ENCODE data around the gene CITED2. TPM values are rescaled to one million over a fixed set of nuclear protein-coding genes. Genes with fewer than 3 reads are reported as not detected.
"Not testable (repeated sequence)": the region's sequence is repeated elsewhere in the genome, so short reads cannot be mapped to it uniquely, and the experiment has no call there.

CITED2 gene, protein sequence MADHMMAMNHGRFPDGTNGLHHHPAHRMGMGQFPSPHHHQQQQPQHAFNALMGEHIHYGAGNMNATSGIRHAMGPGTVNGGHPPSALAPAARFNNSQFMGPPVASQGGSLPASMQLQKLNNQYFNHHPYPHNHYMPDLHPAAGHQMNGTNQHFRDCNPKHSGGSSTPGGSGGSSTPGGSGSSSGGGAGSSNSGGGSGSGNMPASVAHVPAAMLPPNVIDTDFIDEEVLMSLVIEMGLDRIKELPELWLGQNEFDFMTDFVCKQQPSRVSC
- total RNA-seq (26.3 TPM), polyA plus RNA-seq (36.2 TPM)
- long read RNA-seq, donor 1, result 0 reads
- long read RNA-seq, donor 2, result 0 reads
- long read RNA-seq, donor 3, transcript CITED2-201 (2 exons, 2,354 nt), result major isoform, 18 of 18 reads
- long read RNA-seq, donor 3, partial matches to known transcripts, result 0 of 18 reads
- long read RNA-seq, donor 3, other reads (novel, unspliced or antisense), result 0 of 18 reads
- long read RNA-seq, donor 4, transcript CITED2-201 (2 exons, 2,354 nt), result major isoform, 7 of 7 reads
- long read RNA-seq, donor 4, partial matches to known transcripts, result 0 of 7 reads
- long read RNA-seq, donor 4, other reads (novel, unspliced or antisense), result 0 of 7 reads
- long read RNA-seq, donor 5, transcript CITED2-201 (2 exons, 2,354 nt), result major isoform, 52 of 52 reads
- long read RNA-seq, donor 5, partial matches to known transcripts, result 0 of 52 reads
- long read RNA-seq, donor 5, other reads (novel, unspliced or antisense), result 0 of 52 reads
- long read RNA-seq, donor 6, transcript CITED2-201 (2 exons, 2,354 nt), result major isoform, 15 of 15 reads
- long read RNA-seq, donor 6, partial matches to known transcripts, result 0 of 15 reads
- long read RNA-seq, donor 6, other reads (novel, unspliced or antisense), result 0 of 15 reads
- long read RNA-seq, donor 7, transcript CITED2-201 (2 exons, 2,354 nt), result major isoform, 16 of 16 reads
- long read RNA-seq, donor 7, partial matches to known transcripts, result 0 of 16 reads
- long read RNA-seq, donor 7, other reads (novel, unspliced or antisense), result 0 of 16 reads
- long read RNA-seq, donor 8, transcript CITED2-201 (2 exons, 2,354 nt), result major isoform, 13 of 13 reads
- long read RNA-seq, donor 8, partial matches to known transcripts, result 0 of 13 reads
- long read RNA-seq, donor 8, other reads (novel, unspliced or antisense), result 0 of 13 reads
- long read RNA-seq, donor 9, transcript CITED2-201 (2 exons, 2,354 nt), result major isoform, 10 of 10 reads
- long read RNA-seq, donor 9, partial matches to known transcripts, result 0 of 10 reads
- long read RNA-seq, donor 9, other reads (novel, unspliced or antisense), result 0 of 10 reads
- long read RNA-seq, donor 10, transcript CITED2-201 (2 exons, 2,354 nt), result major isoform, 32 of 32 reads
- long read RNA-seq, donor 10, partial matches to known transcripts, result 0 of 32 reads
- long read RNA-seq, donor 10, other reads (novel, unspliced or antisense), result 0 of 32 reads

DNA sequence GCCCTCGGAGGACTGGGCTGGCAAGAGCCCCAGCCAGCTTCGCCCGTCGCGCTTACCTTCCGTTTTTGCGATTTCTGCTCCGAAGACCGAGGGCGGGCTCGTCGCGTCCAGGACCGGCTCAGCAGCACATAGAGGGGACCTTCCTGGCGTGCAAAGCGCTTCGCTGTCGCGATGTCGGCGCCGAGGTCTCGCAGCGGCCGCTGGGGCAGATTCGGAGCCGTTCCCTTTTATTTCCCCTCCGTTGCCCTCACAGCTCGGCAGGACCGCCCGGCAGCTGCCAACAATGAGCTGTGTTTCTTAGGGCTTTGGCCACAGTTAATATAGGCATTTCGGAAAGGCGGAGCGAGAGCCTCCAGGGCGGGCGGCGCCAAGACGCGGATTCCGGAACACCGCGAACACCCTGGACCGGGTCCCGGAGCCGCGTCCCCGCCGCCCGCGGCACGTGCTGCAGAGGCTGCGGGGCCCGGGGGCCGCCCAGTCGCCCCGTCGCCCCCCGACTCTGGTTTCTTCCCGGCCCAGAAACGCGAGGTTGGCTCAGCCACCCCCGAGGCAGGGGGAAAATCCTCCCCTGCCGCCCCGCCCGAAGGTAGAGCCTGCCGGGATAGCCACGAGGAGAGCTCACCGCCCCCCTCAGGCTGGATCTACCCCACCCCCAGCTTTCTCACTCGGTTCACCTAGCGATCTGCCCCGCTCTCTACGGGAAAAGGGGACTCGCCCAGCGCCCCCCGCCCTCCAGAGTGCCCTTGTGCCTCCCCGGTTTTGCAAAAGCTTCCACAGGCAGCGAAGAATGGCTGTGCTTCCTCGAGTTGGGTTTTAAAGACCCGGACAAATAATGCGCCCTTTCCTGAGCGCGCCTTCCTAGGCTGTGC lies at the start of gene CITED2:
Gene CITED2 (minus strand): TSS at position 292 of the 869 bp plus-strand sequence. CDS start 704 bp downstream, outside the sequence.
- H3K4me3 ChIP-seq (ENCODE audit: low read length in 2 of 2), result peak within 1 kb of the TSS; percentile 63 to 72
- H3K4me1 ChIP-seq (ENCODE audit: control insufficient read depth in 2 of 2, insufficient read depth in 2 of 2, low read length in 2 of 2), result peaks cover 12 to 18% of the 10 kb centered on the region in 2 donors
- H3K36me3 ChIP-seq (ENCODE audit: control insufficient read depth in 2 of 2, insufficient read depth in 2 of 2, low read length in 1 of 2), result no peaks in the 10 kb centered on the region
- under 1% methylated on average over 82 of the region's 82 CpGs for WGBS
- peak; percentile 89 to 97 (median 93) for DNase-seq (ENCODE audit: low read depth in 6 of 9, low spot score in 9 of 9)
- peaks cover 0 to 7% of the 10 kb centered on the region in 2 donors for H3K9me3 ChIP-seq (ENCODE audit: control insufficient read depth in 2 of 2, insufficient read depth in 1 of 2, low read length in 1 of 2)
- no peaks in the 10 kb centered on the region for H3K27me3 ChIP-seq (ENCODE audit: control insufficient read depth in 2 of 2, insufficient read depth in 1 of 2, low read length in 1 of 2)
- H3K27ac ChIP-seq (ENCODE audit: low read depth in 1 of 2, low read length in 1 of 2), result peak within 1 kb of the TSS; percentile 98 to 100

DNA sequence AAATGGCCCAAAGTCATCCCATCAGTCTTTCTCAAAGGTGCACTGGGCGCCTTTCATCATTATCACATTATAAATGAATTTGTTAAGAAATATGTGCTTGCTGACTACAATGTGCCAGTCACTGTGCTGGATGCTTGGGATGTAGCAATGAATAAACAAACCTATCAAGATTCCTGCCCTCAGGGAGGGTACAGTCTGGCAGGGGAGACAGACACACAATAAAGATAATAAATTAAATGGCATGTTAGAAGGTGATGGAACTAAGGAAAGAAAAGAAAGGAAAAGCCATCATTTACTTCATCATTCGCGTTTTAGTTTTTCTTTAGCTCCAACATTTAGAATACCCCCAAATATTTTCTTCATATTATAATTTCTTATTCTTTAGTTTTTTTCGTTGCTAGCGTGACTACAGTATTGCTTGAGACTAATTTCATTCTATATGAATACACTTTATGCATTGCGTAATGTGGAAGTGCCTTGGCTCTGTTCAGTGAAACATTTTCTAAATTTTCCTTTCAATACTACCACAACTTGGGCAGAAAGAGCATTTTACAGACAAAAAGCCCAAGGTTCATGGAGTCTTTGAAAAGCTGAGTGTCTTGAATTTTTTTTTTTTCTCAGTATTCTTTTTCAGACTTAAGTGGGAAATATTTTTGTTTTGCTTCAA lies 48.7 kb upstream of the CITED2 start:
- Histone ChIP-seq H3K4me3 (ENCODE audit: low read length in 2 of 2) (no peak overlapping the region), H3K27ac (ENCODE audit: low read depth in 1 of 2, low read length in 1 of 2) (no peak overlapping the region), H3K36me3 (ENCODE audit: control insufficient read depth in 2 of 2, insufficient read depth in 2 of 2, low read length in 1 of 2) (no peaks in the 10 kb centered on the region), H3K4me1 (ENCODE audit: control insufficient read depth in 2 of 2, insufficient read depth in 2 of 2, low read length in 2 of 2) (no peaks in the 10 kb centered on the region), H3K27me3 (ENCODE audit: control insufficient read depth in 2 of 2, insufficient read depth in 1 of 2, low read length in 1 of 2) (no peaks in the 10 kb centered on the region), H3K9me3 (ENCODE audit: control insufficient read depth in 2 of 2, insufficient read depth in 1 of 2, low read length in 1 of 2) (no peaks in the 10 kb centered on the region)
- DNase-seq (ENCODE audit: low read depth in 6 of 9, low spot score in 9 of 9), result no peak
- 90% methylated on average over 6 of the region's 6 CpGs for WGBS

DNA sequence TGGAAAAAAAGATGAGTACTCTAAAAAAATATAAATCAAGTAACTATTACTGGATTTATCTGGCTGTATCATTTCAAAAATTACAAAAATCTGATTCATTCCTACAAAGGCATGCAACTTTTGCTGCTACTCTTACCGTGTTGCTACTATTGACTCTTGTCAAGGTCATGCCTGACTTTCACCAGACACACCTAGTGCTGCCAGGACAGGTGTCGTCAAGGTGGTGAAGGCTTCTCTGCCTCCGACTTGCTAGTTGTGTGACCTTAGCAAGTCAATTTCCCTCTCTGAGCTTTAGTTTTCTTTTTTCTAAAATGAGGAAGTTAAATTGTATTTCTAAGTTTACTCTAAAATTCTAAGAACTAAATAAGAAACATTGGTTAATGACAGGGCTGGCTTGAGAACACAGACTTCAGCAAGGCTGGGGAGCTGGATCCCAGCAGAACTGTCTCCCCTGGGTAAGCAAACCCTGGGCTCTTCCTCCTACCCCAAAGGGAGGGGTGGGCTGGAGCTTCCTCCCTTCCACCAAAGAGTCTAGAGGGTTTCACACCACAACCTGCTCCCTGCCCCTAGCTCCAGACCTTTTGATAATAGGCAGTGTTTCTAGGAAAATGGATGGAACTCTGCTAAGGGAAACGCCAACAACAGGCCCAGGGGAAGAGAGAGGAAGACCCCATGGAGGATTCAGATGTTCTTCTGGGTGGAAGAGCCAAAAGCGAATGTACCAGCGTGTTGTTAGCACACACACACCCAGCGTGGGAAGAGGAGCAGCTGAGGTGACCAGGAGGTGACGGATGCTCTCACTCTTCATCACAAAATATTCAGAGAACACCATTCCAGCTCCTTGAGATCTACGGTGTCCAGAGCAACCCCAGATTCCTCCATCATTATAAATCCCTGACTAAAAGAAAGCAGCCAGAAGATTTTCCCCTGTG lies 47.9 kb upstream of the CITED2 start:
- Histone ChIP-seq H3K9me3 (ENCODE audit: control insufficient read depth in 2 of 2, insufficient read depth in 1 of 2, low read length in 1 of 2) (no peaks in the 10 kb centered on the region), H3K27me3 (ENCODE audit: control insufficient read depth in 2 of 2, insufficient read depth in 1 of 2, low read length in 1 of 2) (no peaks in the 10 kb centered on the region), H3K4me1 (ENCODE audit: control insufficient read depth in 2 of 2, insufficient read depth in 2 of 2, low read length in 2 of 2) (no peaks in the 10 kb centered on the region), H3K4me3 (ENCODE audit: low read length in 2 of 2) (no peak overlapping the region), H3K36me3 (ENCODE audit: control insufficient read depth in 2 of 2, insufficient read depth in 2 of 2, low read length in 1 of 2) (no peaks in the 10 kb centered on the region), H3K27ac (ENCODE audit: low read depth in 1 of 2, low read length in 1 of 2) (no peak overlapping the region)
- WGBS, result 76% methylated on average over 9 of the region's 9 CpGs
- no peak for DNase-seq (ENCODE audit: low read depth in 6 of 9, low spot score in 9 of 9)

DNA sequence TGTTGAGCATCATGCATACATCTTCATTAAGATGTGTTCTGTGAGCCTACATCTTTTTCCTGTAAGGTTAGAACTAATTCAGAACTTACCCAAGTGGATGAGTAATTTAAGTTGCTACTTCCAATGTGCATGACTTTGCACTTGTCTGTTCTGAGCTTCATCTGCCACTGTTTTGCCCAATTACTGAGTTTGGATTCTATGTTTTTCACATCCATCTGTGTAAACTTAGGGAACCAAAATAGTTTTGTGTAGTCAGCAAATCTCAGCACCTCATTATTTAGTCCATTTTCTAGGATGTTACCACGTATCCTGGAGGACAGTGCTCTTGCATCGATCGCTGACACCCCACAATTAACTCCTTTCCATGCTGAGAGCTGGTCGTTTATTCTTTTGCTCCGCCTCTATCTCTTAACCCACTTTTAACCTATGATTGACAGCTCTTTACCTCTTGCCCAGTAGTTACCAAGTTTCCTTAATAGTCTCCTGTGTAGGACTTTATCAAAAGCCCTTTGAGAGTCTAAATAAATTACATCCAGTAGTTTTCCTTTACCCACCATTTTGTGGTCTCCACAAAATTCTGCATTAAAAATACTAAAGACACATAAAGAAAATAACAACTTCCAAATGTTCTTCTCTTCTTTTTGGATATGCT lies 44.2 kb upstream of the CITED2 start:
- H3K36me3 ChIP-seq (ENCODE audit: control insufficient read depth in 2 of 2, insufficient read depth in 2 of 2, low read length in 1 of 2), result no peaks in the 10 kb centered on the region
- H3K27ac ChIP-seq (ENCODE audit: low read depth in 1 of 2, low read length in 1 of 2), result no peak overlapping the region
- no peaks in the 10 kb centered on the region for H3K9me3 ChIP-seq (ENCODE audit: control insufficient read depth in 2 of 2, insufficient read depth in 1 of 2, low read length in 1 of 2)
- no peak for DNase-seq (ENCODE audit: low read depth in 6 of 9, low spot score in 9 of 9)
- H3K27me3 ChIP-seq (ENCODE audit: control insufficient read depth in 2 of 2, insufficient read depth in 1 of 2, low read length in 1 of 2), result no peaks in the 10 kb centered on the region
- no peak overlapping the region for H3K4me3 ChIP-seq (ENCODE audit: low read length in 2 of 2)
- H3K4me1 ChIP-seq (ENCODE audit: control insufficient read depth in 2 of 2, insufficient read depth in 2 of 2, low read length in 2 of 2), result no peaks in the 10 kb centered on the region
- 95% methylated on average over 5 of the region's 5 CpGs for WGBS

DNA sequence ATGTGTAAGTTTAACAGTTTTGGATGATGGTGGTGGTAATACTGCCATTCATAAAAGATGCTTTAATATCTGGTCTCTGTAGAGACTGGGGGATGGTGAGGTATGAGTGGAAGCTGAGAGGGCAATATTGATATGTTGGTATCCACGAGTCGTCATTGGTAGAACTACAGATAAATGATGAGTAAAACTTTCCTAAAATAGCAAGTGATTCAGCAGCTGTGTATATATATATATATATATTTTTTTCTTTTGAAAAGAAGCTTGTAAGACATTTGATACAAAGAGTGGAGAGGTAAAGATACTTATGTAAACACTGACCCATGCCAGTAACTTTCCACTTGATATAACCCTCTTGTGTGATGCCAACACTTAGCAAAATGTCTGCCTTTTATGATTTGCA lies 41.7 kb upstream of the CITED2 start:
- Histone ChIP-seq H3K27ac (ENCODE audit: low read depth in 1 of 2, low read length in 1 of 2) (no peak overlapping the region), H3K27me3 (ENCODE audit: control insufficient read depth in 2 of 2, insufficient read depth in 1 of 2, low read length in 1 of 2) (no peaks in the 10 kb centered on the region), H3K4me1 (ENCODE audit: control insufficient read depth in 2 of 2, insufficient read depth in 2 of 2, low read length in 2 of 2) (no peaks in the 10 kb centered on the region), H3K36me3 (ENCODE audit: control insufficient read depth in 2 of 2, insufficient read depth in 2 of 2, low read length in 1 of 2) (no peaks in the 10 kb centered on the region), H3K9me3 (ENCODE audit: control insufficient read depth in 2 of 2, insufficient read depth in 1 of 2, low read length in 1 of 2) (no peaks in the 10 kb centered on the region), H3K4me3 (ENCODE audit: low read length in 2 of 2) (no peak overlapping the region)
- DNase-seq (ENCODE audit: low read depth in 6 of 9, low spot score in 9 of 9), result no peak
- WGBS, result 93% methylated on average over 2 of the region's 2 CpGs

DNA sequence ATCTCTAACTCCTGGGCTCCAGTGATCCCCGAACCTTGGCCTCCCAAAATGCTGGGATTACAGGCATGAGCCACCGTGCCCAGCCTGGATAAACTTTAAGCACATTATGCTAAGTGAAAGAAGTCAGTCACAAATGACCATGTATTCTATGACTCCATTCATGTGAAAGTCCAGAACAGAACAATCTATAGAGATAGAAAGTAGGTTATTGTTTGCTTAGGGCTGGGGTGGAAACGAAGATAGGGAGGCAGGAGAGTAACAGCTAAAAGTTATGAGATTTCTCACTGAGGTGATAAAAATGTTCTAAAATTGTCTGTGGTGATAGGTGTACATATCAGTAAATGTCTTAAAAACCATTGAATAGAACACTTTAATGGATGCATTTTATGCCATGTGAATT lies 40.9 kb upstream of the CITED2 start:
- 95% methylated on average over 3 of the region's 3 CpGs for WGBS
- Histone ChIP-seq H3K27me3 (ENCODE audit: control insufficient read depth in 2 of 2, insufficient read depth in 1 of 2, low read length in 1 of 2) (no peaks in the 10 kb centered on the region), H3K4me1 (ENCODE audit: control insufficient read depth in 2 of 2, insufficient read depth in 2 of 2, low read length in 2 of 2) (no peaks in the 10 kb centered on the region), H3K4me3 (ENCODE audit: low read length in 2 of 2) (no peak overlapping the region), H3K27ac (ENCODE audit: low read depth in 1 of 2, low read length in 1 of 2) (no peak overlapping the region), H3K9me3 (ENCODE audit: control insufficient read depth in 2 of 2, insufficient read depth in 1 of 2, low read length in 1 of 2) (no peaks in the 10 kb centered on the region), H3K36me3 (ENCODE audit: control insufficient read depth in 2 of 2, insufficient read depth in 2 of 2, low read length in 1 of 2) (no peaks in the 10 kb centered on the region)
- DNase-seq (ENCODE audit: low read depth in 6 of 9, low spot score in 9 of 9), result no peak

DNA sequence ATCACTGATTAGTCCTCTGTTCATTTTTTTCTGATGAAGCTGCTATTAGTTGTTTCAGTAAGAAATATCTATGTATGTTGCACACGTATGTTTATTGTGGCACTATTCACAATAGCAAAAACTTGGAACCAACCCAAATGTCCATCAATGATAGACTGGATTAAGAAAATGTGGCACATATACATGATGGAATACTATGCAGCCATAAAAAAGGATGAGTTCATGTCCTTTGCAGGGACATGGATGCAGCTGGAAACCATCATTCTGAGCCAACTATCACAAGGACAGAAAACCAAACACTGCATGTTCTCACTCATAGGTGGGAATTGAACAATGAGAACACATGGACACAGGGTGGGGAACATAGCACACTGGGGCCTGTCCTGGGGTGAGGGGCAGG lies 37.7 kb upstream of the CITED2 start:
- not testable (repeated sequence) for DNase-seq (ENCODE audit: low read depth in 6 of 9, low spot score in 9 of 9); H3K4me3 ChIP-seq (ENCODE audit: low read length in 2 of 2); H3K27ac ChIP-seq (ENCODE audit: low read depth in 1 of 2, low read length in 1 of 2); H3K4me1 ChIP-seq (ENCODE audit: control insufficient read depth in 2 of 2, insufficient read depth in 2 of 2, low read length in 2 of 2); H3K27me3 ChIP-seq (ENCODE audit: control insufficient read depth in 2 of 2, insufficient read depth in 1 of 2, low read length in 1 of 2); H3K9me3 ChIP-seq (ENCODE audit: control insufficient read depth in 2 of 2, insufficient read depth in 1 of 2, low read length in 1 of 2); H3K36me3 ChIP-seq (ENCODE audit: control insufficient read depth in 2 of 2, insufficient read depth in 2 of 2, low read length in 1 of 2)
- WGBS, result 100% methylated on average over 1 of the region's 1 CpG

Data from thymus (tissue), 14 donors.